Ramos (cell line): Measurements from ENCODE around the gene RASD2.
"Not testable (repeated sequence)": the region's sequence is repeated elsewhere in the genome, so short reads cannot be mapped to it uniquely, and the experiment has no call there.

Source experiments
- in situ Hi-C: fragments of 300-500 bp; cut with MboI; formaldehyde crosslinking; loops from one replicate; pipeline ENCODE4 v1.14.3; 2022; ENCODE audit warnings: low sequenced_read_pairs; ENCODE audit not compliant: unreplicated experiment

The RASD2 gene

GRCh38 chr22:35540595-35541253, at the start of gene RASD2:
TSS of gene RASD2 (plus strand) at chr22:35540831. CDS start at chr22:35546810, 5,979 bp downstream.
- in situ Hi-C loops: no loop called here

GRCh38 chr22:35491061-35491907, 49.3 kb upstream of the RASD2 start:
- in situ Hi-C loops: not testable (repeated sequence)

- in situ Hi-C loops: no loop called here
Measured at GRCh38 chr22:35491908-35492380, 48.7 kb upstream of the RASD2 start.

- in situ Hi-C loops: no loop called here
Measured at GRCh38 chr22:35493074-35493473, 47.6 kb upstream of the RASD2 start.

- in situ Hi-C loops: not testable (repeated sequence)
Measured at GRCh38 chr22:35495711-35496110, 44.9 kb upstream of the RASD2 start.

- in situ Hi-C loops: no loop called here
Measured at GRCh38 chr22:35496768-35497312, 43.8 kb upstream of the RASD2 start.

- in situ Hi-C loops: no loop called here
Measured at GRCh38 chr22:35498026-35498800, 42.4 kb upstream of the RASD2 start.

GRCh38 chr22:35502836-35503235, 37.8 kb upstream of the RASD2 start:
- in situ Hi-C loops: loop anchor here (25.0 kb wide), 1 partner anchor 1516 kb away; no protein-coding TSS in a partner anchor

GRCh38 chr22:35505399-35506258, 35.0 kb upstream of the RASD2 start:
- in situ Hi-C loops: loop anchor here (25.0 kb wide), 1 partner anchor 1518 kb away; no protein-coding TSS in a partner anchor

GRCh38 chr22:35506259-35506570, 34.4 kb upstream of the RASD2 start:
- in situ Hi-C loops: loop anchor here (25.0 kb wide), 1 partner anchor 1519 kb away; no protein-coding TSS in a partner anchor

GRCh38 chr22:35507851-35508250, 32.8 kb upstream of the RASD2 start:
- in situ Hi-C loops: loop anchor here (25.0 kb wide), 1 partner anchor 1521 kb away; no protein-coding TSS in a partner anchor

GRCh38 chr22:35509451-35509850, 31.2 kb upstream of the RASD2 start:
- in situ Hi-C loops: loop anchor here (25.0 kb wide), 1 partner anchor 1522 kb away; no protein-coding TSS in a partner anchor

- in situ Hi-C loops: loop anchor here (25.0 kb wide), 1 partner anchor 1523 kb away; no protein-coding TSS in a partner anchor
Measured at GRCh38 chr22:35509960-35510359, 30.7 kb upstream of the RASD2 start.

- in situ Hi-C loops: loop anchor here (25.0 kb wide), 1 partner anchor 1523 kb away; no protein-coding TSS in a partner anchor
Measured at GRCh38 chr22:35510481-35510934, 30.1 kb upstream of the RASD2 start.

GRCh38 chr22:35510951-35511350, 29.7 kb upstream of the RASD2 start:
- in situ Hi-C loops: loop anchor here (25.0 kb wide), 1 partner anchor 1524 kb away; no protein-coding TSS in a partner anchor

GRCh38 chr22:35514366-35514765, 26.3 kb upstream of the RASD2 start:
- in situ Hi-C loops: loop anchor here (25.0 kb wide), 1 partner anchor 1527 kb away; no protein-coding TSS in a partner anchor

GRCh38 chr22:35515952-35516351, 24.7 kb upstream of the RASD2 start:
- in situ Hi-C loops: loop anchor here (25.0 kb wide), 1 partner anchor 1529 kb away; no protein-coding TSS in a partner anchor

GRCh38 chr22:35516723-35517122, 23.9 kb upstream of the RASD2 start:
- in situ Hi-C loops: loop anchor here (25.0 kb wide), 1 partner anchor 1529 kb away; no protein-coding TSS in a partner anchor

- in situ Hi-C loops: loop anchor here (25.0 kb wide), 1 partner anchor 1530 kb away; no protein-coding TSS in a partner anchor
Measured at GRCh38 chr22:35517207-35517606, 23.4 kb upstream of the RASD2 start.
